ENCODE results near the gene ATP6AP1.
"Not testable (repeated sequence)": the region's sequence is repeated elsewhere in the genome, so short reads cannot be mapped to it uniquely, and the experiment has no call there.

Gene ATP6AP1

GRCh38 chrX:154428176-154429171 is at the start of gene ATP6AP1:
ATP6AP1 (plus strand) TSS chrX:154428677; CDS start chrX:154428693, 16 bp downstream.
- peak; percentile 86 for DNase-seq

DNA sequence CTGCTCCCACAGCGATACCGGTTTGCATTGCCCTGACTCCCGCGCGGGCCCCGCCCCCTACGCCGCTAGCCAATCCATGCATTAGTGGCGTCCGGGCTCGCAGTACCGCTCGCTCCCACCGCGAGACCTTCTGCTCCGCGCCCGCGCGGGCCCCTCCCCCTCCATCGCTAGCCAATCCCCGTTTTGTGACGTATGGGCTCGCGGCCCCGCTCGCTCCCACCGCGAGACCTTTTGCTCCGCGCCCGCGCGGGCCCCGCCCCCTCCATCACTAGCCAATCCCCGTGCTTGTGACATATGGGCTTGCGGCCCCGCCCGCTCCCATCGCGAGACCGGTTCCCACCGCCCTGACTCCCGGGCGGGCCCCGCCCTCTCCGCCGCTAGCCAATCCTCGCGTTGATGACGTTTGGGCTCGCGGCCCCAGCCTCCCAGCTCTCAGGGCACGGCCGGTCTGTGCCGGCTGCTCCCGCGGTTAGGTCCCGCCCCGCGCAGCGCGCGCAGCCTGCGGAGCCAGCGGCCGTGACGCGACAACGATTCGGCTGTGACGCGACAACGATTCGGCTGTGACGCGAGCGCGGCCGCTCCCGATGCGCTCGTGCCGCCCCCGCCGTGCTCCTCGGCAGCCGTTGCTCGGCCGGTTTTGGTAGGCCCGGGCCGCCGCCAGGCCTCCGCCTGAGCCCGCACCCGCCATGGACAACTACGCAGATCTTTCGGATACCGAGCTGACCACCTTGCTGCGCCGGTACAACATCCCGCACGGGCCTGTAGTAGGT is 49.5 kb upstream of the ATP6AP1 start, which contains the start of gene EMD:
EMD (plus strand) TSS at position 497 of the 770 bp plus-strand sequence; CDS start at position 687, 190 bp downstream.
- peak; percentile 95 for DNase-seq

GRCh38 chrX:154379569-154379951 is 48.9 kb upstream of the ATP6AP1 start:
- DNase-seq: no peak

GRCh38 chrX:154380153-154380552 is 48.3 kb upstream of the ATP6AP1 start:
- no peak for DNase-seq

GRCh38 chrX:154380787-154381186 is 47.7 kb upstream of the ATP6AP1 start:
- DNase-seq: no peak

DNA sequence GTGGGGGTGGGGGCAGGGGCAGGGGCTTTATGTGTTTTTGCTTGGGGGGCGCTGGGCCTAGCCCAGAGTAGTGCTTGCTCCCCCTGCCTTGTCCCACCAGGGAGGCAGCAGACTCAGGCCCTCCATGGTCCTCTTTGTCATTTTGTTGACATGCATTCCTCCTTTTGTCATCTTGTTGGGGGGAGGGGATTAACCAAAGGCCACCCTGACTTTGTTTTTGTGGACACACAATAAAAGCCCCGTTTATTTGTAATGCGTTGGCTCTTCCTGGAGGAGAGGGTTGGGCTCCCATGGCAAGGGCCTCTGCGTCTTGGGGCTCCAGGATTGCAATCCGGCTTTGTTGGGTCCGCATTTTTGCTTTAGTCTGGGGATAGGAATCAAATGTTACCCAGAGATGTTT is 47.2 kb upstream of the ATP6AP1 start:
- no peak for DNase-seq

- DNase-seq: no peak
These were observed 45.9 kb upstream of the ATP6AP1 start for GRCh38 chrX:154382483-154383069.

DNA sequence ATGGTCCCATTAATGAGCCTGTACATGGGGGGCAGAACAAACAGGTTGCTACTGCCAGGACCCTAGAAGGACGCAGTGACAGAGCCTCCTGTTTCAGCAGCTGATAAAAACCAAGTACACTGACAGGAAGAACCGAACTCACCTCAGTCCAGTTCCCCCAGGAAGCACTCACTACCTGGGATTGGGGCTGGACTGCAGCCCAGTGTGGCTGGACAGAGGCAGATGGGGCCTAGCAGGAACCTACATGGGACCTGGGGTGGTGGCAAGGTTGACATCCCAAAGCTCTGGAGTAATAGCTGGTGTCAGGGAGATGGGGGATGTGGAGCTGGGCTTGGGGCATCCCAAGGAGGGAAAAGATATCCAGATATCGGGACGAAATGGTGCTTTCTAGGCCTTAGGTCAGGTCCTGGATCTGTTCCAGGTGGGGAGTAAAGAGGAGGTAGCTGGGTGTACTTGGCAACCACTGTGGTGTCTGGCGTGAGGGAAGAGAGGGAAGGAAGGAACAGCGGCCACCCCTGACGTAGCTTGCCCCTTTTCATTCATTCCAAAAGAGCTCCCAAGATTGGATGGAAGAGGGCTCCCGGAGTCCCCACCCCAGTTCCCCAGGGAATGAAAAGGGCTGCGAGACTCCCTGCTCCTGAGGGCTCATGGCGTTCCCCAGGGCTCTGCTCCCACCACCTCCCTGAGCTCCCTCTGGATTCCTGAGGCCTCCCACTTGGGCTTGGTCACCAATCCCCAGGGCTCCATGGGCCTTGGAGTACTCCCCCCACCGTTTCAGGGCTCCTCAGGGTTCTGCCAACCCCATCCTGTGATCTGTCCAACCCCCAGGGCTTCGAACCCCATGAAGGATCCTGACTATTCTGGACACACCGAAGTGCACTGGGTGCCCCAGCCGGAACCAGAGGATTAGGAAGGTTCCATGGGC is 44.9 kb upstream of the ATP6AP1 start:
- DNase-seq: no peak

DNA sequence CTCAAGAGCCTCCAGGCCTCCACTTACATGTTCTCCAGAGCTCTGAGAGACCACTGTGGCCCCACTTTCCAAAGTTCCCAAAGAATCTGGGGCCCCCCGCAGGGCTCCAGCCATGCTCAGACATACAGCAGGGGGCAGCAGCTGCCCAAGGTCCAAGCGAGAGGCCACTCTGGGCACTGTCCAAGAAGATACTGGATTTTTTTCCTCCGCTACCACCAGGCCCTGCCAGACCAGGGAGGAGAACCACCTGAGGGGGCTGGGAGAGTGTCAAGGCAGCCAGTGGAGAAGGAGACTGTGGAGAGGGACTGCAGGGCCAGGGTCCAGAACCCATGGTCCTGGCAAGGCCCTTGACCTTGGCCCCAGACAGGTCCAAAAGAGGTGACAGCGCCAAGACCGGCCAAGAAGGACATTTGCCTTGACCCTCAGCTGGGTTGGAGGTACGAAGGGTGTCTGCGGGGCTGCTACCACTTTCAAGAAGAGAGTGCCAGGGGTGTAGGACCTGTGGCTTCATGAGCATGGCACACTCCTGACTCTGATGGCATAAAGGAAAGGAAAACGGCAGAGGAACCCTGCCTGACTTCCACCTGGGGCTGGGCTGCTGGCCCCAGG is 44.1 kb upstream of the ATP6AP1 start:
- DNase-seq: no peak

GRCh38 chrX:154388094-154388493 is 40.4 kb upstream of the ATP6AP1 start:
- not testable (repeated sequence) for DNase-seq

DNA sequence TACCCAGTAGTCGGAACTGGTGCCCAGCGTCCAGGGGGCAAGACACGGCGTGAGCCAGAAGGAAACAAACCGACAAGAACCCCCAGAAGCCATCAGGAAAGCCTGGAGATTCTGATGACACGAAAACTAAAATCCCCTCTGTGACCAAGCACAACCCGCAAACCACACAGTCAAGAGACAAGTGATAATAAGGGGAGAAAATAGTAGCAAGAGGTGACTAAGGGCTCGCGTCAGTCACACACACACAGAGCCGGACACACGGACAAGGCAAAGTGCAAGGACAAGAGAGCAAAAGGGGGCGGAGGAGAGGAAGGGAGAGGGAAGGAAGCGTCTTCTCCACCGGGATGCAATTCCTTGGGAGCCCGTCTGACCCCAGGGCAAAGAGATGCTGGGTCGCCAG is 39.8 kb upstream of the ATP6AP1 start:
- not testable (repeated sequence) for DNase-seq

GRCh38 chrX:154389812-154390747 is 38.4 kb upstream of the ATP6AP1 start:
- not testable (repeated sequence) for DNase-seq

- DNase-seq: not testable (repeated sequence)
These were observed 32.1 kb upstream of the ATP6AP1 start for GRCh38 chrX:154396363-154396762.

DNA sequence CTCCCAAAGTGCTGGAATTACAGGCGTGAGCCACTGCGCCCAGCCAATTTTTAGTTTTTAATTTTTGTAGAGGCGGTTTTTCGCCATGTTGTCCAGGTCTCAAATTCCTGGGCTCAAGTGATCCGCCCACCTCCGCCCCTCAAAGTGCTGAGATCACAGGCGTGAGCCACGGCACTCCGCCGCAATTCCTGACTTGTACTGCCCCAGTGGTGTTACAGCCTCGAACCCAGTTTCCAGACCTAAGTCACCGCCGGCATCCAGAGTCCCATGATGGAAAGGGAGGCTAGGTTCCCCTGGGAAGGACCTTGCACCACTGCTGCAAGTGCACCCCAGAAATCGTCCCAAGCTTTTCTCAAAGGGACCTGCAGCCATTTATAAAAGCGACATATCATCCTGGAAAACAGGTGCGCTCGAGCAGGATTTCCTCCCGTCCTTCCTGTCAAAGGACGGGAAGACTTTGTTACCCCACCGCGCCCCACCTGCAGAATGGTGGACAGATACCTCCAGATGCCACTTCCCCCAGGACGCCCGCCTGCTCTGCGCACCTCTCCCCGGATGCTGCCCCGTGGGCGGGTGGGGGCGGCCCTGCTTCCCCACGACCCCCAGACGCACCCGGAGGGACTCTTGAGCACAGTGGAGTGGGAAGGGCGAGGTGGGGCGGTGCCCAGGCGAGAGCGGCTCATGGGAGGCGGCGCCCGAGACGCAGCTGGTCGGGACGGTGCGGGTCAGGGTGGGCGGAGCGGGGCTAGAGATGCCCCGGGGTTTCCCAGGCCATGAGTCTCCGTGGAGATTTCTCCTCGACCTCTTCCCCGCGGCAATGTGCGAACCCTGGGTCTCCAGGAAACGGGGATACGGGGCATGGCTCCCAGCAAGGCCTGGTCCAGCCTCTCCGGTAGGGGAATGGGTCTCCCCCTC is 31.2 kb upstream of the ATP6AP1 start:
- peak; percentile 51 for DNase-seq

DNA sequence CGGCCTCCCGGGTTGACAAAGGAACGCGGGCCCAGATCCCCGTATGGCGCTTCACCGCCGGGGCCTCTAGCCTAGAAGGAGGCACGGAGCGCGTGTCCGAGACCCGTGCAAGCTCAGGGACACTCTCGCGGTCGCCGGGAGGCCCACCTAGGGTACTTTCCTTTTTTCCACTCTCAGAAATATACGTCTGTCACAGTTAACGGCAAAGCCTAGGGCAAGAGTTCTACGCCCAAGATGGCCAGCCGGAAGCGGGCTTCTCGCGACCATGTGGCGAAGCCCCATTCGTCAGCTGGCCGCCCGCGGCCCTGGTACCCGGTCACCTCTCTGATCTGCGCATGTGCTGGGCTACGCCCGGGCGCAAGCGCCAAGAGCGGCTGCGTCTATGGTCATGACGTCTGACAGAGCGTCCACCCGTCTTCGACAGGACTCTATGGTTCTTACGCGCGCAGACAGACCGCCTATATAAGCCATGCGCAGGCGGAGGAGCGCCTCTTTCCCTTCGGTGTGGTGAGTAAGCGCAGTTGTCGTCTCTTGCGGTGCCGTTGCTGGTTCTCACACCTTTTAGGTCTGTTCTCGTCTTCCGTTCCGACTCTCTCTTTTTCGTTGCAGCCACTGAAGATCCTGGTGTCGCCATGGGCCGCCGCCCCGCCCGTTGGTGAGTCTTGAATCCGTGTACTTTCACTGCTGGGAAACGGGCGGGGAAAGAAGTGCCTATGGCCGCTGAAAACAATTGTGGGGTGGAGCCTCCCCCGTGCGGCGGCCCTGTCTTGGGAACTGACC is 30.4 kb upstream of the ATP6AP1 start, which contains the start of gene RPL10:
RPL10 (plus strand) TSS at position 490 of the 780 bp plus-strand sequence; CDS start at position 633, 143 bp downstream.
- DNase-seq: peak; percentile 85

- DNase-seq: peak; percentile 81
These were observed 29.6 kb upstream of the ATP6AP1 start for GRCh38 chrX:154398668-154399526.
